HepG2 (cell line): Measurements from ENCODE around the gene TM6SF1. TPM values are rescaled to one million over a fixed set of nuclear protein-coding genes. Genes with fewer than 3 reads are reported as not detected.

Experiments used
- ARID2 ChIP-seq: sonication (generic); formaldehyde crosslinking; IDR thresholded peaks from 2 replicates; pipeline ENCODE4 v1.8.1; 2022; ENCODE audit warnings: mild to moderate bottlenecking, missing genetic modification reagents, borderline replicate concordance
- ATF1 ChIP-seq: IDR thresholded peaks from 2 replicates; pipeline ENCODE4 v1.6.1; 2016; ENCODE audit warnings: mild to moderate bottlenecking, control low read depth
- ATF7 ChIP-seq, 2 experiments: fragments of 450-650 bp in 1 of 2; sonication (generic) in 1 of 2; formaldehyde crosslinking in 1 of 2; IDR thresholded peaks; 2 replicates each; pipeline versions ENCODE4 v1.4.0 to v1.6.1; 2016 to 2020; ENCODE audit warnings: antibody characterized with exemption in 1 of 2, mild to moderate bottlenecking in 1 of 2, missing genetic modification reagents in 1 of 2
- BRD4 ChIP-seq: sonication (generic); formaldehyde crosslinking; IDR thresholded peaks from 2 replicates; pipeline ENCODE4 v1.4.0; 2020; ENCODE audit warnings: missing genetic modification reagents
- CSRNP2 ChIP-seq: sonication (generic); formaldehyde crosslinking; conservative IDR thresholded peaks from 2 replicates; pipeline ENCODE4 v1.8.0; 2022; ENCODE audit warnings: low read depth, missing genetic modification reagents
- IKZF1 ChIP-seq: fragments of 450-650 bp; IDR thresholded peaks from 2 replicates; pipeline ENCODE4 v1.7.1; 2016
- IRF2 ChIP-seq: IDR thresholded peaks from 2 replicates; pipeline ENCODE4 v1.6.1; 2018; ENCODE audit warnings: missing genetic modification reagents, missing compliant biosample characterization
- KDM4B ChIP-seq: sonication (generic); formaldehyde crosslinking; IDR thresholded peaks from 2 replicates; pipeline ENCODE4 v1.4.0; 2020; ENCODE audit warnings: missing genetic modification reagents
- KLF13 ChIP-seq: sonication (generic); formaldehyde crosslinking; IDR thresholded peaks from 2 replicates; pipeline ENCODE4 v1.4.0; 2020; ENCODE audit warnings: mild to moderate bottlenecking, missing genetic modification reagents
- MAFK ChIP-seq, 2 experiments: IDR thresholded peaks in 1 of 2; conservative IDR thresholded peaks in 1 of 2; 2 replicates each; pipeline ENCODE4 v1.6.1; 2011; ENCODE audit warnings: improper control_type of control experiment in 2 of 2, low read length in 2 of 2
- MXD4 ChIP-seq: IDR thresholded peaks from 2 replicates; pipeline ENCODE4 v1.6.1; 2016; ENCODE audit warnings: mild to moderate bottlenecking, missing biosample characterization, missing genetic modification reagents
- NKX3-1 ChIP-seq: sonication (generic); formaldehyde crosslinking; IDR thresholded peaks from 2 replicates; pipeline ENCODE4 v1.5.0; 2020; ENCODE audit warnings: missing genetic modification reagents
- POLR2AphosphoS2 ChIP-seq: IDR thresholded peaks from 2 replicates; pipeline ENCODE4 v1.6.1; 2011; ENCODE audit warnings: low read depth, low read length, improper control_type of control experiment
- SMAD1 ChIP-seq: sonication (generic); formaldehyde crosslinking; IDR thresholded peaks from 2 replicates; pipeline ENCODE4 v1.4.0; 2020; ENCODE audit warnings: missing genetic modification reagents, low read depth, mild to moderate bottlenecking, borderline replicate concordance
- SMC3 ChIP-seq: IDR thresholded peaks from 2 replicates; pipeline ENCODE4 v1.6.1; 2011; ENCODE audit warnings: low read length, improper control_type of control experiment
- TCF12 ChIP-seq, 2 experiments: fragments of 450-650 bp in 1 of 2; sonication (generic) in 1 of 2; formaldehyde crosslinking in 1 of 2; IDR thresholded peaks; 2 replicates each; pipeline versions ENCODE4 v1.6.1 to v1.8.0; 2017 to 2022; ENCODE audit warnings: antibody characterized with exemption in 1 of 2, mild to moderate bottlenecking in 1 of 2, missing genetic modification reagents in 1 of 2, moderate library complexity in 1 of 2
- U2AF2 ChIP-seq: fragments of 200-400 bp; formaldehyde crosslinking; IDR thresholded peaks from 2 replicates; pipeline ENCODE4 v1.6.1; 2017; ENCODE audit warnings: low read depth, mild to moderate bottlenecking, low read length
- ZNF678 ChIP-seq: sonication (generic); formaldehyde crosslinking; IDR thresholded peaks from 2 replicates; pipeline ENCODE4 v1.4.0; 2020; ENCODE audit warnings: mild to moderate bottlenecking, missing genetic modification reagents
- ZNF839 ChIP-seq: sonication (generic); formaldehyde crosslinking; IDR thresholded peaks from 2 replicates; pipeline ENCODE4 v1.4.0; 2020; ENCODE audit warnings: missing genetic modification reagents, mild to moderate bottlenecking, borderline replicate concordance
- ZZZ3 ChIP-seq: sonication (generic); formaldehyde crosslinking; IDR thresholded peaks from 2 replicates; pipeline ENCODE4 v1.4.0; 2020; ENCODE audit warnings: missing genetic modification reagents, mild to moderate bottlenecking, borderline replicate concordance
- polyA plus RNA-seq, 8 experiments: library from polyadenylated mRNA; depleted of rRNA in 3 of 8; stranded (reverse) in 7 of 8; unstranded in 1 of 8; fragments of >200 nt; fragmentation: Illumina TruSeq in 4 of 8; extraction: Trizol in 4 of 8; gene quantifications; 2 replicates each; pipeline versions ENCODE4 v1.2.1 to v1.2.3, GENCODE V29; 2011 to 2016; ENCODE audit warnings: low read depth in 4 of 8, missing spikeins in 1 of 8, mixed read lengths in 1 of 8; ENCODE audit not compliant: insufficient read depth in 1 of 8
- total RNA-seq, 5 experiments: library from RNA; depleted of rRNA; stranded (reverse); fragments of >200 nt; fragmentation: Illumina TruSeq; extraction: Trizol; gene quantifications; 2 replicates each; pipeline ENCODE4 v1.2.3, GENCODE V29; 2016; ENCODE audit warnings: low read depth in 1 of 5
- TF ChIP-seq, protein P1 (sequence below): IDR thresholded peaks from 2 replicates; pipeline ENCODE4 v1.6.1; 2012; ENCODE audit warnings: inconsistent platforms
- TF ChIP-seq, protein P2 (sequence below): sonication (generic); formaldehyde crosslinking; IDR thresholded peaks from 2 replicates; pipeline ENCODE4 v1.5.0; 2020; ENCODE audit warnings: missing genetic modification reagents, mild to moderate bottlenecking, borderline replicate concordance
- TF ChIP-seq, protein P3 (sequence below): sonication (generic); formaldehyde crosslinking; IDR thresholded peaks from 2 replicates; pipeline ENCODE4 v1.4.0; 2020; ENCODE audit warnings: missing genetic modification reagents, borderline replicate concordance

Gene TM6SF1
- total and polyA plus RNA-seq, 2 of the 13 experiments (the other 11 are each of a cell fraction or from before 2014, with no cell fraction given) = not detected

GRCh38 chr15:83066734-83067637 lies 40.5 kb upstream of the TM6SF1 start, which contains the start of gene BTBD1 (continued):
- TF ChIP-seq ARID2 (CRISPR knock-in tag) (no peak), ZNF839 (CRISPR knock-in tag) (no peak), SMC3 (no peak), BRD4 (CRISPR knock-in tag) (peak; percentile 76), ZZZ3 (CRISPR knock-in tag) (no peak), U2AF2 (no peak), NKX3-1 (CRISPR knock-in tag) (no peak), CSRNP2 (CRISPR knock-in tag) (no peak), ATF1 (CRISPR knock-in tag) (no peak), ZNF678 (no peak), MXD4 (CRISPR knock-in tag) (peak; percentile 77), KDM4B (no peak; the same call in 1 of the 2 replicates), ATF7 (IDR thresholded peaks at IDR 0.05) (no peak), ATF7 (CRISPR knock-in tag; IDR thresholded peaks at IDR 0.05) (no peak), POLR2AphosphoS2 (no peak), KLF13 (no peak), IRF2 (peak; percentile 43; the same call in 1 of the 2 replicates), IKZF1 (no peak), SMAD1 (CRISPR knock-in tag) (peak; percentile 63; the same call in 1 of the 2 replicates), MAFK (conservative IDR thresholded peaks at IDR 0.05 in 1 of 2, IDR thresholded peaks at IDR 0.05 in 1 of 2; ENCODE audit: low read length in 2 of 2) (no peak), TCF12 (IDR thresholded peaks at IDR 0.05) (no peak), TCF12 (CRISPR knock-in tag; IDR thresholded peaks at IDR 0.05) (peak; percentile 72; the same call in 1 of the 2 replicates)
- TF ChIP-seq, protein P1, sequence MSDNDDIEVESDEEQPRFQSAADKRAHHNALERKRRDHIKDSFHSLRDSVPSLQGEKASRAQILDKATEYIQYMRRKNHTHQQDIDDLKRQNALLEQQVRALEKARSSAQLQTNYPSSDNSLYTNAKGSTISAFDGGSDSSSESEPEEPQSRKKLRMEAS = peak; percentile 69
- TF ChIP-seq, protein P2, sequence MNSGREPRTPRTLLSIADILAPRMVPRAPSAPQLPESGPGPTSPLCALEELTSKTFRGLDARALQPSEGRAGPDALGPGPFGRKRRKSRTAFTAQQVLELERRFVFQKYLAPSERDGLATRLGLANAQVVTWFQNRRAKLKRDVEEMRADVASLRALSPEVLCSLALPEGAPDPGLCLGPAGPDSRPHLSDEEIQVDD = 0 out of 2 replicates have a peak, but pooled peaks have one; percentile 37
- TF ChIP-seq, protein P3, sequence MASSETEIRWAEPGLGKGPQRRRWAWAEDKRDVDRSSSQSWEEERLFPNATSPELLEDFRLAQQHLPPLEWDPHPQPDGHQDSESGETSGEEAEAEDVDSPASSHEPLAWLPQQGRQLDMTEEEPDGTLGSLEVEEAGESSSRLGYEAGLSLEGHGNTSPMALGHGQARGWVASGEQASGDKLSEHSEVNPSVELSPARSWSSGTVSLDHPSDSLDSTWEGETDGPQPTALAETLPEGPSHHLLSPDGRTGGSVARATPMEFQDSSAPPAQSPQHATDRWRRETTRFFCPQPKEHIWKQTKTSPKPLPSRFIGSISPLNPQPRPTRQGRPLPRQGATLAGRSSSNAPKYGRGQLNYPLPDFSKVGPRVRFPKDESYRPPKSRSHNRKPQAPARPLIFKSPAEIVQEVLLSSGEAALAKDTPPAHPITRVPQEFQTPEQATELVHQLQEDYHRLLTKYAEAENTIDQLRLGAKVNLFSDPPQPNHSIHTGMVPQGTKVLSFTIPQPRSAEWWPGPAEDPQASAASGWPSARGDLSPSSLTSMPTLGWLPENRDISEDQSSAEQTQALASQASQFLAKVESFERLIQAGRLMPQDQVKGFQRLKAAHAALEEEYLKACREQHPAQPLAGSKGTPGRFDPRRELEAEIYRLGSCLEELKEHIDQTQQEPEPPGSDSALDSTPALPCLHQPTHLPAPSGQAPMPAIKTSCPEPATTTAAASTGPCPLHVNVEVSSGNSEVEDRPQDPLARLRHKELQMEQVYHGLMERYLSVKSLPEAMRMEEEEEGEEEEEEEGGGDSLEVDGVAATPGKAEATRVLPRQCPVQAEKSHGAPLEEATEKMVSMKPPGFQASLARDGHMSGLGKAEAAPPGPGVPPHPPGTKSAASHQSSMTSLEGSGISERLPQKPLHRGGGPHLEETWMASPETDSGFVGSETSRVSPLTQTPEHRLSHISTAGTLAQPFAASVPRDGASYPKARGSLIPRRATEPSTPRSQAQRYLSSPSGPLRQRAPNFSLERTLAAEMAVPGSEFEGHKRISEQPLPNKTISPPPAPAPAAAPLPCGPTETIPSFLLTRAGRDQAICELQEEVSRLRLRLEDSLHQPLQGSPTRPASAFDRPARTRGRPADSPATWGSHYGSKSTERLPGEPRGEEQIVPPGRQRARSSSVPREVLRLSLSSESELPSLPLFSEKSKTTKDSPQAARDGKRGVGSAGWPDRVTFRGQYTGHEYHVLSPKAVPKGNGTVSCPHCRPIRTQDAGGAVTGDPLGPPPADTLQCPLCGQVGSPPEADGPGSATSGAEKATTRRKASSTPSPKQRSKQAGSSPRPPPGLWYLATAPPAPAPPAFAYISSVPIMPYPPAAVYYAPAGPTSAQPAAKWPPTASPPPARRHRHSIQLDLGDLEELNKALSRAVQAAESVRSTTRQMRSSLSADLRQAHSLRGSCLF = peak; percentile 48; the same call in 1 of the 2 replicates
